K562 (cell line): Measurements from ENCODE around the gene SRCAP. TPM values are rescaled to one million over a fixed set of nuclear protein-coding genes. Genes with fewer than 3 reads are reported as not detected.

ENCODE experiments used
- CC2D1A ChIP-seq: fragments of 450-650 bp; IDR thresholded peaks from 2 replicates; pipeline ENCODE4 v1.6.1; 2017; ENCODE audit warnings: mild to moderate bottlenecking
- E2F8 ChIP-seq: fragments of 450-650 bp; IDR thresholded peaks from 2 replicates; pipeline ENCODE4 v1.7.1; 2018; ENCODE audit warnings: mild to moderate bottlenecking, low read depth; ENCODE audit not compliant: partially characterized antibody
- ELF2 ChIP-seq: fragments of 250-450 bp; sonication (Bioruptor Pico); IDR thresholded peaks from 2 replicates; pipeline ENCODE4 v1.5.0; 2021; ENCODE audit warnings: mild to moderate bottlenecking
- GATAD2A ChIP-seq: fragments of 450-650 bp; IDR thresholded peaks from 2 replicates; pipeline ENCODE4 v1.6.1; 2017
- HDAC2 ChIP-seq: fragments of 450-650 bp; IDR thresholded peaks from 2 replicates; pipeline ENCODE4 v1.6.1; 2016; ENCODE audit warnings: mild to moderate bottlenecking
- HMGN3 ChIP-seq: IDR thresholded peaks from 2 replicates; pipeline ENCODE4 v1.6.1; 2011; ENCODE audit warnings: borderline replicate concordance, low read depth, mild to moderate bottlenecking, mixed read lengths, low read length; ENCODE audit not compliant: insufficient read length; ENCODE audit errors: extremely low read depth
- HMGXB4 ChIP-seq: sonication (generic); formaldehyde crosslinking; IDR thresholded peaks from 2 replicates; pipeline ENCODE4 v1.8.1; 2023; ENCODE audit warnings: mild to moderate bottlenecking, missing genetic modification reagents
- KDM1A ChIP-seq, 2 experiments: fragments of 450-650 bp; IDR thresholded peaks; 2 replicates each; pipeline ENCODE4 v1.6.1; 2016; ENCODE audit warnings: mild to moderate bottlenecking in 2 of 2
- KDM5B ChIP-seq: fragments of 200-600 bp; sonication (generic); IDR thresholded peaks from 2 replicates; pipeline ENCODE4 v1.6.1; 2012; ENCODE audit warnings: low read depth, mild to moderate bottlenecking, moderate library complexity, low read length, control low read depth, inconsistent platforms; ENCODE audit not compliant: insufficient replicate concordance
- L3MBTL2 ChIP-seq: fragments of 450-650 bp; IDR thresholded peaks from 2 replicates; pipeline ENCODE4 v1.6.1; 2016; ENCODE audit warnings: mild to moderate bottlenecking, moderate library complexity
- LEF1 ChIP-seq: fragments of 450-650 bp; IDR thresholded peaks from 2 replicates; pipeline ENCODE4 v1.6.1; 2016; ENCODE audit warnings: mild to moderate bottlenecking
- NCOA1 ChIP-seq: fragments of 450-650 bp; IDR thresholded peaks from 2 replicates; pipeline ENCODE4 v1.6.1; 2016; ENCODE audit warnings: low read depth
- OTX1 ChIP-seq: fragments of 450-650 bp; formaldehyde crosslinking; IDR thresholded peaks from 2 replicates; pipeline ENCODE4 v1.4.0; 2022; ENCODE audit warnings: mild to moderate bottlenecking
- POLR2A ChIP-seq: fragments of 450-650 bp; conservative IDR thresholded peaks from 2 replicates; pipeline ENCODE4 v1.6.1; 2016
- RBFOX2 ChIP-seq: fragments of 200-400 bp; formaldehyde crosslinking; IDR thresholded peaks from 2 replicates; pipeline ENCODE4 v1.6.1; 2017; ENCODE audit warnings: low read depth, mild to moderate bottlenecking, low read length, moderate library complexity
- ZBTB17 ChIP-seq: fragments of 450-650 bp; formaldehyde crosslinking; IDR thresholded peaks from 2 replicates; pipeline ENCODE4 v1.4.0; 2020; ENCODE audit warnings: mild to moderate bottlenecking
- ZC3H4 ChIP-seq: sonication (generic); formaldehyde crosslinking; IDR thresholded peaks from 2 replicates; pipeline ENCODE4 v1.9.0; 2021; ENCODE audit warnings: missing genetic modification reagents, borderline replicate concordance
- ZNF197 ChIP-seq: fragments of 200-800 bp; sonication (Bioruptor generic); IDR thresholded peaks from 2 replicates; pipeline ENCODE4 v1.6.1; 2016; ENCODE audit warnings: low read depth, missing genetic modification characterization, missing compliant biosample characterization
- ZNF583 ChIP-seq: fragments of 250-450 bp; sonication (Bioruptor Pico); IDR thresholded peaks from 2 replicates; pipeline ENCODE4 v1.4.0; 2020
- polyA plus RNA-seq, 8 experiments: library from polyadenylated mRNA; depleted of rRNA in 4 of 8; stranded (reverse) in 5 of 8; unstranded in 3 of 8; fragments of >200 nt; fragmentation: Nextera tagmentation in 2 of 8; fragmentation: Illumina TruSeq in 1 of 8; extraction: Ambion mirVana in 2 of 8; extraction: Trizol in 1 of 8; gene quantifications; 2 replicates each; pipeline versions ENCODE4 v1.2.1 to v1.2.3, GENCODE V29; 2011 to 2014; ENCODE audit warnings: inconsistent platforms in 1 of 8, missing spikeins in 1 of 8
- total RNA-seq, 7 experiments: library from RNA; depleted of rRNA in 6 of 7; stranded (reverse); fragments of >200 nt in 6 of 7; fragmentation: Illumina TruSeq in 2 of 7; extraction: Trizol in 2 of 7; gene quantifications; 2 replicates each; pipeline versions ENCODE4 v1.2.1 to v1.2.3, GENCODE V29; 2011 to 2021; ENCODE audit warnings: low replicate concordance in 1 of 7
- TF ChIP-seq, protein P1 (sequence below), 2 experiments: fragments of 150-350 bp in 1 of 2; IDR thresholded peaks; 2 replicates each; pipeline ENCODE4 v1.6.1; 2012 to 2016; ENCODE audit warnings: low read depth in 2 of 2, low read length in 2 of 2, mild to moderate bottlenecking in 1 of 2, moderate library complexity in 1 of 2

The SRCAP gene
- total and polyA plus RNA-seq, 9 of the 15 experiments (the other 6 are each of a cell fraction or from before 2014, with no cell fraction given) = 0.21 to 62.6 (median 5.8) TPM

- TF ChIP-seq E2F8 (peak; percentile 73), GATAD2A (0 out of 2 replicates have a peak, but pooled peaks have one; percentile 51), KDM5B (peak; percentile 7), LEF1 (peak; percentile 52; the same call in 1 of the 2 replicates), OTX1 (CRISPR knock-in tag) (0 out of 2 replicates have a peak, but pooled peaks have one; percentile 30), HDAC2 (peak; percentile 50; the same call in 1 of the 2 replicates), ZBTB17 (CRISPR knock-in tag) (0 out of 2 replicates have a peak, but pooled peaks have one; percentile 40), ELF2 (CRISPR knock-in tag) (peak; percentile 46; the same call in 1 of the 2 replicates), ZC3H4 (CRISPR knock-in tag) (peak; percentile 71; the same call in 1 of the 2 replicates), ZNF583 (CRISPR knock-in tag) (0 out of 2 replicates have a peak, but pooled peaks have one; percentile 73), ZNF197 (CRISPR knock-in tag) (peak; percentile 54; the same call in 1 of the 2 replicates), KDM1A (IDR thresholded peaks at IDR 0.05) (peak in 1 of 2 experiments; percentile 14; a peak in 1 of 4 replicates), CC2D1A (no peak), HMGN3 (peak; percentile 23), L3MBTL2 (peak; percentile 35; the same call in 1 of the 2 replicates), POLR2A (peak; percentile 58), RBFOX2 (peak; percentile 88), HMGXB4 (CRISPR knock-in tag) (peak; percentile 70; the same call in 1 of the 2 replicates), NCOA1 (peak; percentile 73)
- TF ChIP-seq, protein P1, sequence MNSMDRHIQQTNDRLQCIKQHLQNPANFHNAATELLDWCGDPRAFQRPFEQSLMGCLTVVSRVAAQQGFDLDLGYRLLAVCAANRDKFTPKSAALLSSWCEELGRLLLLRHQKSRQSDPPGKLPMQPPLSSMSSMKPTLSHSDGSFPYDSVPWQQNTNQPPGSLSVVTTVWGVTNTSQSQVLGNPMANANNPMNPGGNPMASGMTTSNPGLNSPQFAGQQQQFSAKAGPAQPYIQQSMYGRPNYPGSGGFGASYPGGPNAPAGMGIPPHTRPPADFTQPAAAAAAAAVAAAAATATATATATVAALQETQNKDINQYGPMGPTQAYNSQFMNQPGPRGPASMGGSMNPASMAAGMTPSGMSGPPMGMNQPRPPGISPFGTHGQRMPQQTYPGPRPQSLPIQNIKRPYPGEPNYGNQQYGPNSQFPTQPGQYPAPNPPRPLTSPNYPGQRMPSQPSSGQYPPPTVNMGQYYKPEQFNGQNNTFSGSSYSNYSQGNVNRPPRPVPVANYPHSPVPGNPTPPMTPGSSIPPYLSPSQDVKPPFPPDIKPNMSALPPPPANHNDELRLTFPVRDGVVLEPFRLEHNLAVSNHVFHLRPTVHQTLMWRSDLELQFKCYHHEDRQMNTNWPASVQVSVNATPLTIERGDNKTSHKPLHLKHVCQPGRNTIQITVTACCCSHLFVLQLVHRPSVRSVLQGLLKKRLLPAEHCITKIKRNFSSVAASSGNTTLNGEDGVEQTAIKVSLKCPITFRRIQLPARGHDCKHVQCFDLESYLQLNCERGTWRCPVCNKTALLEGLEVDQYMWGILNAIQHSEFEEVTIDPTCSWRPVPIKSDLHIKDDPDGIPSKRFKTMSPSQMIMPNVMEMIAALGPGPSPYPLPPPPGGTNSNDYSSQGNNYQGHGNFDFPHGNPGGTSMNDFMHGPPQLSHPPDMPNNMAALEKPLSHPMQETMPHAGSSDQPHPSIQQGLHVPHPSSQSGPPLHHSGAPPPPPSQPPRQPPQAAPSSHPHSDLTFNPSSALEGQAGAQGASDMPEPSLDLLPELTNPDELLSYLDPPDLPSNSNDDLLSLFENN (IDR thresholded peaks at IDR 0.05; ENCODE audit: low read depth in 2 of 2, low read length in 2 of 2) = no peak; a peak in 1 of 4 replicates
Measured at GRCh38 chr16:30698816-30699614, at the start of gene SRCAP (continued).
